Brain pericyte (primary cell): ENCODE measurements around the gene PRODH2.
"Not testable (repeated sequence)": the region's sequence is repeated elsewhere in the genome, so short reads cannot be mapped to it uniquely, and the experiment has no call there.

Source experiments
- DNase-seq: peaks from one replicate; pipeline ENCODE4 v3.0.0-alpha.2; 2012; ENCODE audit warnings: low read depth, low spot score

Gene PRODH2

GRCh38 chr19:35843676-35844481, 31.2 kb upstream of the PRODH2 start:
- no peak for DNase-seq

GRCh38 chr19:35842666-35843272, 30.1 kb upstream of the PRODH2 start:
- DNase-seq: no peak

GRCh38 chr19:35841961-35842595, 29.4 kb upstream of the PRODH2 start:
- DNase-seq: no peak

DNA sequence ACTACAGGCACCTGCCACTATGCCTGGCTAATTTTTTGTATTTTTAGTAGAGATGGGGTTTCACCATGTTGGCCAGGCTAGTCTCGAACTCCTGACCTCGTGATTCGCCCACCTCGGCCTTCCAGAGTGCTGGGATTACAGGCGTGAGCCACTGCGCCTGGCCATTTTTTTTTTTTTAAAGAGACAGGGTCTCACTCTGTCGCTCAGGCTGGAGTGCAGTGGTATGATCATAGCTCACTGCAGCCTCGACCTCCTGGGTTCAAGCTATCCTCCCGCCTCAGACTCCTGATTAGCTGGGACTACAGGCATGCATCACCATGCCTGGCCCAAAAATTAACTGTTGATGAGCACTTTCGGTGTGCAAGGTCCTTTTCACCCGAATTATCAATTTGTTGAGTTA, 23.5 kb upstream of the PRODH2 start:
- DNase-seq: not testable (repeated sequence)

- DNase-seq: no peak
These were observed 21.3 kb upstream of the PRODH2 start for GRCh38 chr19:35833972-35834371.

GRCh38 chr19:35832054-35832453, 19.4 kb upstream of the PRODH2 start:
- DNase-seq: no peak

DNA sequence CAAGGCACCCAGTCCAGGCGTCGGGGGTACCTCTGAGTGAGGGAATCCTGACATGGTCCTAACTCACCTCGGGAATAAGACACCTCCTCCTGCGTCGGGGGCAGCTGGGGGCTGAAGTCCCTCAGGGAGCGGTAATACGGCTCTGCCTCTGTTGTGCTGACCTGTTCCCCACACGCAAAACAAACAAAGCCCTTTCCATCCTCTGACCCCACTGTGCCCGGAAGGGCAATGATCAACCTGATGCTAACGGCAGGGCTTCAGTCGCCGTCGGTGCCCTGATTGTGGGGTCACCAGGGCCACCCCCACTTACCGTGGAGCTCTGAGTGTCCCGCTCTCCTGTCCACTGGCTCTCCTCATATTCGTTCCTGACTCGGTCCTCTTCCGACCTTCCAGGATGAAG, 18.3 kb upstream of the PRODH2 start:
- no peak for DNase-seq

DNA sequence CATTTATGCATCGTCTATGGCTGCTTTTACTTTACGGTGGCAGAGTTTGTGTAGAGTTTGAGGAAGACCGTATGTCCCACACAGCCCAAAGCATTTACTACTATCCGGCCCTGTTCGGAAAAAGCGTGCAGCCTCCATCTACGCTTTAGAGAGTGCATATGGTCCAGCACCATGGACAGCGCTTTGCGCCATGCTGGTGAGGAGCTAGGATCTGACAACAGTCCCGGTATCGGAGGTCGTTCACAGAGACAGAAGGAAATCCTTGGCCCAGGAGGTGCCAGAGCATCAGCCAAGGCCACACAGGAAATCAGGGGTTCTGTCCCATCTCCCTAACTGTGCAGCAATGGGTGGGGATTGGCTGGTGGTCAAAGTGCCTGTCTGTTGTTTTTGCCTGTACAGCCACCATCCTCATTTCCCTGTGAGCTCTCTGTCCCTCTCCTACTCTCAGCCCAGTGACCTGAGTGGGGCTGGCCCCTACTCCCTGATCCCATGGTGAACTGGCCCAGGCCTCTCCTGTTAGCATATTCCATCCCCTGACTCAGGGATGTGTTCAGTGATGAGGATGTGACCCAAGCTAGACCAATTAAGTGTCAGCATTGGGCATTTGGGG, 16.2 kb upstream of the PRODH2 start:
- DNase-seq: no peak

DNA sequence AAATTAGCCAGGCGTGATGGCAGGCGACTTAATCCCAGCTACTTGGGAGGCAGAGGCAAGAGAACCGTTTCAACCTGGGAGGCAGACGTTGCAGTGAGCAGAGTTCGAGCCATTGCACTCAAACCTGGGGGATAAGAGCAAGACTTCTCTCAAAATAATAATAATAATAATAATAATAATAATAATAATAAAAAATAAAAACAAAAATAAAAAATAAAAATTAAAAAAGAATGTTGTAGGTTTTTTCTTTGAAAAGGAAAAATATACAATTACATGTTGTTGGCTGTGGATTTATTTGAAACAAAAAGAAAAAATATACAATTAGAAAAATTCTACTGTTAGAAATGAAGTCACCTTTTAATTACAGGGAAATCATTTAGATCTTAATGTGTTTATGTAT, 11.5 kb upstream of the PRODH2 start:
- no peak for DNase-seq

DNA sequence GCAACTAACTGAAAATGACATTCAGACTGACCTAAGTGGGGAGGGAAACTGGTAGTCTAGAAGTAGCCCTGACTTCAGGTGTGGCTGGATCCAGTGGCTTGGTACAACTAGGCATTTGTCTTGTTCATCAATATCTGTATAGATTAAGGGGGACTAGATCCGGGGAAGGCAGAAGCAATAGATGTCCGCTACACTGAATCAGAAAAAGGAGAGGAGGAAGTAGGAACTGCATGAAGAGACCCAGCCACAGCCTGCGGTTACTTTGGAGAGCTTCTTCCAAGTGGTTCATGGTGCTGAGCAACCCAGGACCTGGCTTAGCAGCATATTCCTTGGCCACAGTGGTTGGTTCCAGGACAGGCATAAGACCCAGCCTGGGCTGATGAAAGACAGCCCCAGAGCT, 9.9 kb upstream of the PRODH2 start:
- DNase-seq: no peak

- DNase-seq: no peak
These were observed 5.8 kb upstream of the PRODH2 start for GRCh38 chr19:35818445-35818844.

- DNase-seq: no peak
These were observed 4.2 kb upstream of the PRODH2 start for GRCh38 chr19:35816846-35817245.

DNA sequence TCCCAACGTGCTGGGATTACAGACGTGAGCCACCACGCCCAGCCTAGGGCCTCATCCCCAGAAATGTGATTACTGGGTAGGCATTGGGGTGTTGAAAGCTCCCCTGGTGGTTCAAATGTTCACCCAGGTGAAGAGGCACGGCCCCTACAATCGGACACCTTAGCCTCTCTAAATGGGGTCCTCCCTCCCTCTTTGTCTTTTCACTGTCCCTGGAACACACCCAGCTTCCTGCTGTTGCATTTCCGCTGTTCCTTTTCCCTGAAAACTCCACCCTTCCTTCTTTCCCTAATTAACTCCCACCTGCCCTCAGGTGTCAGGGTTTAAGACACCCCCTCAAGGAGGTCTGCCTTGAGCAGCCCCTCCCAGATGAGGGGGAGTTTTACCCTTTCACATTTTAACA, 3.6 kb upstream of the PRODH2 start:
- DNase-seq: no peak

DNA sequence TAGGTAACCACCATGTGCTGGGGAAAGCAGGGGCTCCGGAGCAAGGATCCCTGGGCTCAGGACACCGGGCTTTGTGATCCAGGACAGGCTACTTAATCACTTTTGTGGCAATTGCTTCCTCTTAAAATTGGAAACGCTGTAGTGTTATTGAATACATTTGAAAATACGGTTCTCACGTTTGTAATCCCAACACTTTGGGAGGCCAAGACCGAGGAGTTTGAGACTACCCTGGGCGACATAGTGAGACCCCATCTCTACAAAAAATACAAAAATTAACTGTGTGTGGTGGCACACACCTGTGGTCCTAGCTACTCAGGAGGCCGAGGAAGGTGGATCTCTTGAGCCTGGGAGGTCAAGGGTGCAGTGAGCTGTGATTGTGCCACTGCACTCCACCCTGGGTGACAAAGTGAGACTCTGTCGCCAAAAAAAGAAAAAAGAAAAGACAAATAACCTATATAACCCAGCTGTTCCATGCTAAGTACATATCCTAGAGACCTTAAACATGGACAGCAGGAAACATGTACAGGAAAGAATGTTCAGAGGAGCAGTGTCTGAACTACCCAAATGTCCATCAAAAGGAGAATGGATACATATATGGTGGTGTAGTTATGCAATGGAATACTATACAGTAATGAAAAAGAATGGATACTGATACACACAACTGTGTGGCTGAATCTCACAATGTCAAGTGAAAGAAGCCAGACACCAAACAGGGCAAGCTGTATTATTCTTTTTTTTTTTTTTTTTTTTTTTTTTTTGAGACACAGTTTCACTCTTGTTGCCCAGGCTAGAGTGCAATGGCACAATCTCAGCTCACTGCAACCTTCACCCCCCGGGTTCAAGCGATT, 622 bp upstream of the PRODH2 start:
- DNase-seq: no peak

GRCh38 chr19:35811317-35812219, 1.1 kb downstream of the PRODH2 start:
- no peak for DNase-seq

GRCh38 chr19:35807633-35808032, 5.0 kb downstream of the PRODH2 start:
- no peak for DNase-seq

DNA sequence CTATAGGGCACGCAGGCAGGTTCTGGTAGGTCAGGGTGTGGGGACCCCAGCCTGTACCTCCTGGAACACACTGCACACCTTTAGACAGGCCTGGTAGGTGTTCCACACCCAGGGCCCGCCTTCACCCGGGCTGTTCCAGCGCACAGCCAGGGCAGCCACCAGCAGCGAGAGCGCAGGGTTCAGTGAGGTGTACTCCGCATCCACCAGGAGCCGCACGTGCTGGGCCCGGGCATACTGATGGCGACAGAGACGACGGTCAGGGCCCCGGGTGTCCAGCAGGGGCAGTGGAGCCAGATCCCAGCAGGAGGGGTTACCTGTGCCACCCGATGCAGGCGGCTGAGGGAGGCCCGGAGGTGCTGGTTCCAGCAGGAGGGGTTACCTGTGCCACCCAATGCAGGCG, 6.0 kb downstream of the PRODH2 start:
- no peak for DNase-seq

DNA sequence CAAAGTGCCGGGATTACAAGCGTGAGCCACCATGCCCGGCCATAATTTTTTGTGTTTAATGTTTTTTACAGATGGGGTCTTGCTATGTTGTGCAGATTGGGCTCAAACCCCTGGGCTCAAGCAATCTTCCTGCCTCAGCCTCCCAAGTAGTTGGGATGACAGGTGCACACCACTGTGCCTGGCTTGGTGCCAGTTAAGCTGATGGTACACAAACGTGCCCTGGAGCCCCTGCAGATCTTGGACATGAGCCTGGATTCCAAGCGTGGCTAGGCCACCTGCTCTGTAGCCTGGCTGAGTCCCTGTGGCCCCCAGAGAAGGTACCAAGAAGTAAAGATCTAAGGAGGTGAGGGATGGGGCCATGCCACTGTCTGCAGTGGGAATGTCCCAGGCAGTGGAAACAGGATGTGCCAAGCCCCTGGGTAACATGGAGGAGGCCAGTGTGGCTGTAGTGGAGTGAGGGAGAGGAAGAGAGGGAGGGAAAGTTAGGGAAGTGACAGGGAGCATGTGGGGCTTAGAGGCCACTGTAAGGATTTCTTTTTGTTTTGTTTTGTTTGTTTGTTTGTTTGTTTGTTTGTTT, 7.0 kb downstream of the PRODH2 start:
- DNase-seq: no peak

GRCh38 chr19:35801828-35802227, 10.8 kb downstream of the PRODH2 start:
- no peak for DNase-seq

GRCh38 chr19:35797663-35798062, 15.0 kb downstream of the PRODH2 start:
- no peak for DNase-seq
